Caco-2 (cell line): ENCODE measurements around the gene MROH7. TPM values are rescaled to one million over a fixed set of nuclear protein-coding genes. Genes with fewer than 3 reads are reported as not detected.

Source experiments
- BruUV-seq: library from RNA; stranded (reverse); fragments of 400-500 nt; replicated peaks from 2 replicates; lab custom pipeline; 2021; lab: Mats Ljungman, UMichigan
- CTCF ChIA-PET: fragments of 300-600 bp; sonication (Branson Sonifier 250); formaldehyde crosslinking; loops from one replicate; lab custom pipeline; 2022; ENCODE audit warnings: antibody characterized with exemption; lab: Charles Lee
- POLR2A ChIA-PET: fragments of 300-600 bp; sonication (Branson Sonifier 250); formaldehyde crosslinking; loops from one replicate; lab custom pipeline; 2022; ENCODE audit warnings: antibody characterized with exemption; lab: Charles Lee
- DNase-seq, 2 experiments: peaks; one replicate each; pipeline versions ENCODE4 v3.0.0 to v3.0.0-alpha.2; 2020 to 2022
- H3K27me3 ChIP-seq: replicated peaks from 2 replicates; pipeline ENCODE4 v1.6.0; 2011; ENCODE audit warnings: low read length; ENCODE audit not compliant: control insufficient read depth, insufficient read depth
- H3K36me3 ChIP-seq: 2 replicates; pipeline ENCODE4 v1.5.1; 2011; ENCODE audit warnings: low read length; ENCODE audit not compliant: control insufficient read depth, insufficient read depth
- H3K4me1 ChIP-seq: fragments of 250-450 bp; sonication (Bioruptor Pico); 2 replicates; pipeline ENCODE4 v1.5.1; 2020; ENCODE audit warnings: mild to moderate bottlenecking
- H3K4me3 ChIP-seq: 2 replicates; pipeline ENCODE4 v1.5.1; 2011; ENCODE audit warnings: low read depth, mild to moderate bottlenecking, control low read depth, low read length
- H3K9me3 ChIP-seq: fragments of 250-450 bp; sonication (Bioruptor Pico); 2 replicates; pipeline ENCODE4 v1.5.1; 2020; ENCODE audit warnings: mild to moderate bottlenecking, moderate library complexity
- H3K27ac Mint-ChIP-seq: one replicate; pipeline ENCODE4 v1.8.0; 2022; ENCODE audit warnings: mixed read lengths; ENCODE audit not compliant: unreplicated experiment
- H3K27me3 Mint-ChIP-seq: one replicate; pipeline ENCODE4 v1.8.0; 2022; ENCODE audit warnings: mixed read lengths; ENCODE audit not compliant: insufficient read depth, unreplicated experiment
- H3K36me3 Mint-ChIP-seq: one replicate; pipeline ENCODE4 v1.8.0; 2022; ENCODE audit warnings: mild to moderate bottlenecking, mixed read lengths; ENCODE audit not compliant: insufficient read depth, unreplicated experiment
- H3K4me1 Mint-ChIP-seq: one replicate; pipeline ENCODE4 v1.8.0; 2022; ENCODE audit warnings: low read depth, mixed read lengths; ENCODE audit not compliant: unreplicated experiment
- H3K4me3 Mint-ChIP-seq: one replicate; pipeline ENCODE4 v1.8.0; 2022; ENCODE audit warnings: mild to moderate bottlenecking, moderate library complexity, mixed read lengths; ENCODE audit not compliant: unreplicated experiment
- H3K9me3 Mint-ChIP-seq: one replicate; pipeline ENCODE4 v1.8.0; 2022; ENCODE audit warnings: mixed read lengths; ENCODE audit not compliant: unreplicated experiment
- intact Hi-C: fragments of 100-400 bp; cut with micrococcal nuclease; formaldehyde crosslinking; loops from one replicate; pipeline ENCODE4 v1.10.0; 2022; ENCODE audit not compliant: unreplicated experiment
- total RNA-seq: library from RNA; stranded (reverse); gene quantifications from 2 replicates; pipeline ENCODE4 v1.2.3, GENCODE V29; 2022
- TF ChIP-seq, protein P1 (sequence below), 2 experiments: fragments of 200-600 bp in 1 of 2; IDR thresholded peaks; 1 replicate in 1 of 2; 2 replicates in 1 of 2; pipeline versions ENCODE4 v1.5.1 to v1.8.0; 2011 to 2022; ENCODE audit warnings: antibody characterized with exemption in 1 of 2, control low read depth in 1 of 2, inconsistent platforms in 1 of 2, low read depth in 1 of 2, low read length in 1 of 2, mild to moderate bottlenecking in 1 of 2, moderate library complexity in 1 of 2; ENCODE audit not compliant: insufficient read depth in 1 of 2, severe bottlenecking in 1 of 2, unreplicated experiment in 1 of 2

Gene MROH7
- total RNA-seq, 1 experiment from 2014 or later, result not detected

DNA sequence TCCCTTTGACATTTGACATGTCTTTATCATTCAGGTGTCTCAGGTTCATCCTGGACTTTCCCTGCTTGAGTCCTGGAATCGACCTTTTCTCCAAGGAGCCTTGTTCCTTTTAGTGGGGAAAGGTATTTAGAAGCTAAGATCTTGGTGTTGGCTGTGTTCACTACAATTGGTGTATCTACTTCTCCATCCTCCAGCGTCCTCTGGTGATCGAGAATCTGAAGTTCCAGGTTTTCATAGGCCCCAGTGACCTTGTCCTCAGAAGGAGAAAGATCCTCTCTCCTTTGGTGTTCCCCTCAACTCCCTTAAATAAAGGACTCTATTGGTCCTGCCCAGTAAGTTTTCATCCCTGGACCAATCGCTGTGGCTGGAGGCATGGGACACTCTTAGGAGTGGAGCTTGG, 22.1 kb downstream of the MROH7 start:
- H3K4me1 ChIP-seq, result no peaks in the 10 kb centered on the region
- no peak overlapping the region for H3K4me3 ChIP-seq
- no peaks in the 10 kb centered on the region for H3K9me3 ChIP-seq
- H3K9me3 Mint-ChIP-seq, result no peaks in the 10 kb centered on the region
- BruUV-seq, result no TSS peak
- TF ChIP-seq, protein P1, sequence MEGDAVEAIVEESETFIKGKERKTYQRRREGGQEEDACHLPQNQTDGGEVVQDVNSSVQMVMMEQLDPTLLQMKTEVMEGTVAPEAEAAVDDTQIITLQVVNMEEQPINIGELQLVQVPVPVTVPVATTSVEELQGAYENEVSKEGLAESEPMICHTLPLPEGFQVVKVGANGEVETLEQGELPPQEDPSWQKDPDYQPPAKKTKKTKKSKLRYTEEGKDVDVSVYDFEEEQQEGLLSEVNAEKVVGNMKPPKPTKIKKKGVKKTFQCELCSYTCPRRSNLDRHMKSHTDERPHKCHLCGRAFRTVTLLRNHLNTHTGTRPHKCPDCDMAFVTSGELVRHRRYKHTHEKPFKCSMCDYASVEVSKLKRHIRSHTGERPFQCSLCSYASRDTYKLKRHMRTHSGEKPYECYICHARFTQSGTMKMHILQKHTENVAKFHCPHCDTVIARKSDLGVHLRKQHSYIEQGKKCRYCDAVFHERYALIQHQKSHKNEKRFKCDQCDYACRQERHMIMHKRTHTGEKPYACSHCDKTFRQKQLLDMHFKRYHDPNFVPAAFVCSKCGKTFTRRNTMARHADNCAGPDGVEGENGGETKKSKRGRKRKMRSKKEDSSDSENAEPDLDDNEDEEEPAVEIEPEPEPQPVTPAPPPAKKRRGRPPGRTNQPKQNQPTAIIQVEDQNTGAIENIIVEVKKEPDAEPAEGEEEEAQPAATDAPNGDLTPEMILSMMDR (IDR thresholded peaks at IDR 0.05; ENCODE audit: insufficient read depth in 1 of 2, low read depth in 1 of 2, low read length in 1 of 2, severe bottlenecking in 1 of 2, unreplicated experiment in 1 of 2), result no peak
- intact Hi-C loops, result no loop called here
- no peaks in the 10 kb centered on the region for H3K36me3 Mint-ChIP-seq
- no peak overlapping the region for H3K27ac Mint-ChIP-seq
- H3K27me3 Mint-ChIP-seq, result no peaks in the 10 kb centered on the region
- POLR2A ChIA-PET, result no interaction called here
- H3K36me3 ChIP-seq, result no peaks in the 10 kb centered on the region
- H3K4me3 Mint-ChIP-seq, result no peak overlapping the region
- DNase-seq, result no peak
- H3K4me1 Mint-ChIP-seq, result no peaks in the 10 kb centered on the region
- CTCF ChIA-PET, result interaction anchor here (0.7 to 2.4 kb wide), 3 partner anchors 14 to 560 kb away, joined by 3 to 10 read pairs (median 7); no protein-coding TSS in a partner anchor
- H3K27me3 ChIP-seq, result no peaks in the 10 kb centered on the region

DNA sequence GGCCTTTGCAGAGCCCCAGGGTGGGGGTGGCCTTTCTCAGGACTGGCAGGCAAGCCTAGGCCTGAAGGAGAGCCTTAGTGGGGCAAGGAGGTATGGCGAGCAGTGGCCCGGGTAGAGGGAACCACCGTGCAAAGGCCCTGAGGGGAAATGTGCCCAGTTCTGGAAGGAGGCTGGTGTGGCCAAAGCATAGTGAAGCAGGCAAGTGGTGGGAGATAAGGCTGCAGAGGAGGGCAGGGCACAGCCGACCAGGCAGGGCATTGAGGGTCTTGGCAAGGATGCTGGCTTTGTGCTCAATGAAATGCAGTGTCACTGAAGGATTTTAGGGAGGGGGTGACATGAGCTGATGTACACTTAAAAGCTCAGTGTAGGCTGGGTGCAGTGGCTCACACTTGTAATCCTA, 22.8 kb downstream of the MROH7 start:
- POLR2A ChIA-PET, result no interaction called here
- DNase-seq, result no peak
- no peaks in the 10 kb centered on the region for H3K27me3 Mint-ChIP-seq
- no peak overlapping the region for H3K27ac Mint-ChIP-seq
- CTCF ChIA-PET, result interaction anchor here (2.4 kb wide), 1 partner anchor 165 kb away, joined by 10 read pairs; no protein-coding TSS in a partner anchor
- intact Hi-C loops, result no loop called here
- H3K4me1 Mint-ChIP-seq, result no peaks in the 10 kb centered on the region
- Histone ChIP-seq H3K27me3 (no peaks in the 10 kb centered on the region), H3K4me3 (no peak overlapping the region), H3K36me3 (no peaks in the 10 kb centered on the region), H3K4me1 (no peaks in the 10 kb centered on the region), H3K9me3 (no peaks in the 10 kb centered on the region)
- H3K36me3 Mint-ChIP-seq, result no peaks in the 10 kb centered on the region
- H3K9me3 Mint-ChIP-seq, result no peaks in the 10 kb centered on the region
- no TSS peak for BruUV-seq
- no peak overlapping the region for H3K4me3 Mint-ChIP-seq
- TF ChIP-seq, protein P1 (IDR thresholded peaks at IDR 0.05; ENCODE audit: insufficient read depth in 1 of 2, low read depth in 1 of 2, low read length in 1 of 2, severe bottlenecking in 1 of 2, unreplicated experiment in 1 of 2), result no peak

DNA sequence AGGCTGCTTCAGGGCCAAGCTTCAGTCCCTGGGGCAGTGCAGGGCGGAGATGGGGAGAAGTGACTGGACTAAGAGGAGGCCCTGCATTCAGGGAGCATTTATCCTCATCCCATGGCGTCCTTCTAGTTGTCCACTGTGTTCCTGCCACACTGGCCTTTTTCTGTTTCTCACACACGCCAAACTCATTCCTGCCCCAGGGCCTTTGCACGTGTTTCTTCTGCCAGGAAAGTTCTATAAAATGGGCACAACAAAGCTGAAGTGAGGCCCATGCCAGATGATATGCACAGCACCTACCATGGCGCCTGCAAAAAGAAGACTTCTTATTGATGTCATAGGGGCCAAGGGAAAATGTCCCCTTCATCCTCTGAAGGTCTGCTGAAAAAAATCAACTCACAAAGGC, 24.3 kb downstream of the MROH7 start:
- Mint-ChIP-seq H3K27me3 (no peaks in the 10 kb centered on the region), H3K4me1 (no peaks in the 10 kb centered on the region), H3K27ac (no peak overlapping the region), H3K4me3 (no peak overlapping the region), H3K9me3 (no peaks in the 10 kb centered on the region), H3K36me3 (no peaks in the 10 kb centered on the region)
- no peaks in the 10 kb centered on the region for H3K27me3 ChIP-seq
- BruUV-seq, result no TSS peak
- TF ChIP-seq, protein P1 (IDR thresholded peaks at IDR 0.05; ENCODE audit: insufficient read depth in 1 of 2, low read depth in 1 of 2, low read length in 1 of 2, severe bottlenecking in 1 of 2, unreplicated experiment in 1 of 2), result no peak
- DNase-seq, result no peak
- H3K36me3 ChIP-seq, result no peaks in the 10 kb centered on the region
- intact Hi-C loops, result no loop called here
- H3K4me3 ChIP-seq, result no peak overlapping the region
- no peaks in the 10 kb centered on the region for H3K9me3 ChIP-seq
- POLR2A ChIA-PET, result interaction anchor here (0.6 kb wide), 1 partner anchor 177 kb away, joined by 3 read pairs; no protein-coding TSS in a partner anchor
- H3K4me1 ChIP-seq, result no peaks in the 10 kb centered on the region
- CTCF ChIA-PET, result no interaction called here
